LNCAP (cell line): ENCODE results near the gene COG6.

Experiments used
- TF ChIP-seq, protein P1 (sequence below): fragments of 450-650 bp; IDR thresholded peaks from 2 replicates; pipeline ENCODE4 v1.5.1; 2017; ENCODE audit warnings: mild to moderate bottlenecking

COG6 gene

DNA sequence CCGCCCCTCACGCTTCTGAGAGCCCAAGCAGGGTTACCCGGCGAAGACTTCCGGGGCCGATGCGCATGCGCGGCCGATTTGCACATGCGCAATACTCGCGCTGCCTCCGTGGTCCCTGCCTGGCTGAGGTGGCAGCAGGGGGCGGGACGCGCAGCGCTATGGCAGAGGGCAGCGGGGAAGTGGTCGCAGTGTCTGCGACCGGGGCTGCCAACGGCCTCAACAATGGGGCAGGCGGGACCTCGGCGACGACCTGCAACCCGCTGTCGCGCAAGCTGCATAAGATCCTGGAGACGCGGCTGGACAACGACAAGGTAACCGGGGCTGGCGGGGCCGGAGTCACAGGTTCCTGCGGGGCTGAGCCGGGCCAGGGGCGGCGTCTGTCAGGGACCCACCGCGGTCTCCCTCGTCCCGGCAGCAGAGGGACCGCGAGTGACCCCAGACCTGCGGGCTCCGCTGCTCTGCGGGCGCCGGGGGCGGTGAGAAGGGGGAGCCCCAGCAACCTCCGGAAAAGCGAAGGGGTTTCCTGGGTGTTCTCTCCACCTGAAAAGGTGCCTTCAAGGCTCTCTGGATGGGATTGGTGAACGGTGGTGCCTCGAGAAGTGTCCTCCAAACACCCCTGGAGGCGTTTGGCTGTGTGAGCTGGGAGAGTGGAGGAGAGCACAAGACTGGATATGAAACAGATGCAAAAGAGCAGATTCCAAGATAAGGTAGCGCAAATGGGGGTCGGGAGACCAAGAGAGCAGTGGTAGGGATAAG is at the start of gene COG6:
Gene COG6, plus strand, starts transcription at position 94 of the 756 bp plus-strand sequence. Its CDS starts 65 bp downstream, at position 159.
- TF ChIP-seq, protein P1, sequence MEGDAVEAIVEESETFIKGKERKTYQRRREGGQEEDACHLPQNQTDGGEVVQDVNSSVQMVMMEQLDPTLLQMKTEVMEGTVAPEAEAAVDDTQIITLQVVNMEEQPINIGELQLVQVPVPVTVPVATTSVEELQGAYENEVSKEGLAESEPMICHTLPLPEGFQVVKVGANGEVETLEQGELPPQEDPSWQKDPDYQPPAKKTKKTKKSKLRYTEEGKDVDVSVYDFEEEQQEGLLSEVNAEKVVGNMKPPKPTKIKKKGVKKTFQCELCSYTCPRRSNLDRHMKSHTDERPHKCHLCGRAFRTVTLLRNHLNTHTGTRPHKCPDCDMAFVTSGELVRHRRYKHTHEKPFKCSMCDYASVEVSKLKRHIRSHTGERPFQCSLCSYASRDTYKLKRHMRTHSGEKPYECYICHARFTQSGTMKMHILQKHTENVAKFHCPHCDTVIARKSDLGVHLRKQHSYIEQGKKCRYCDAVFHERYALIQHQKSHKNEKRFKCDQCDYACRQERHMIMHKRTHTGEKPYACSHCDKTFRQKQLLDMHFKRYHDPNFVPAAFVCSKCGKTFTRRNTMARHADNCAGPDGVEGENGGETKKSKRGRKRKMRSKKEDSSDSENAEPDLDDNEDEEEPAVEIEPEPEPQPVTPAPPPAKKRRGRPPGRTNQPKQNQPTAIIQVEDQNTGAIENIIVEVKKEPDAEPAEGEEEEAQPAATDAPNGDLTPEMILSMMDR = no peak

- TF ChIP-seq, protein P1 = no peak
Measured at GRCh38 chr13:39605677-39606320, 49.7 kb upstream of the COG6 start.

DNA sequence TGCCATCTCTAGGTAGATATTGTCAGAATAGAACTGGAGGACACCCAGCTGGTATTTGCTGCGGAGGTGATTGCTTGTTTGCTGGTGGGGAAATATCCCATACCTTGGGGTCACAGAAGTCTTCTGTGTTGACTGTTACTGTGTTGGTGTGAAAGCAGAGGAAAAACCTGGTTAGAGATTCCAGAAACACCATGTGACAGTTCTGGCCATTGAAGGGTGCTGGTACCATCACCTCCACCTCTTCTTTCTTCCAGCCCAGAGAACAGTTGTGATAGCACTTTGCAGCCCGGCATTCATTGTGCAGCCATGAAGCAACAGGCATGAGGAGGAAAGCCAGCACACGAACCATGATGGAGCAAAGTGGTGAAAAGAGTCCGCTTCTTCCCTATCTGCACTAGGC is 47.6 kb upstream of the COG6 start:
- TF ChIP-seq, protein P1 = no peak

- TF ChIP-seq, protein P1 = peak; percentile 76
Measured at GRCh38 chr13:39612023-39612637, 43.3 kb upstream of the COG6 start.

GRCh38 chr13:39616087-39616694 is 39.3 kb upstream of the COG6 start:
- TF ChIP-seq, protein P1 = peak; percentile 73

DNA sequence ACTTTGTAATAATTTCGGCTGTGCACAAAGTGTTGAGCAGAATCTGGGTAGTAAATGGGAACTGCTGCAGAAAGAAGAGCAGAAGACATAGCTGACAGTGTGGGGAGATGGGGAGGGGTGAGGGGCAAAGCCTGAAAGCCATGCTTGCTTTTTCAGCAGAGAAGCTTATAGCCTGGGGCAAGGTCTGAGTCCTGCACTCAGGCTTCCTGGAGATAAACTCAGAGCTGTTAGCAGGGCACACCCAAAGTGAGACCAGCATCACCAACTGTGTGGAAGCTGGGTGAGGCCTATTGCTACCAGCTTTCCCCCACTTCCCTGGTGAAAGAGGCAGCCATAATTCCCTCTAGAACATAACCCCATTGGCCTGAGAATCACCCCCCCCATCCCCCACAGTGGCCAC is 36.9 kb upstream of the COG6 start:
- TF ChIP-seq, protein P1 = no peak

GRCh38 chr13:39623466-39623865 is 32.0 kb upstream of the COG6 start:
- TF ChIP-seq, protein P1 = no peak
